IMR-90 (cell line): ENCODE data around the gene ABHD12B. TPM values are rescaled to one million over a fixed set of nuclear protein-coding genes. Genes with fewer than 3 reads are reported as not detected.

Experiments
- ATAC-seq: fragments of 200-7000 bp; cut with Tn5 transposase; 2 replicates; pipeline ENCODE4 v1.9.1; 2020; ENCODE audit warnings: low read depth, mild to moderate bottlenecking, moderate library complexity
- BruUV-seq: library from RNA; stranded (reverse); fragments of 400-500 nt; replicated peaks from 2 replicates; lab custom pipeline; 2021; lab: Mats Ljungman, UMichigan
- CTCF ChIA-PET: fragments of 300-600 bp; formaldehyde crosslinking; extraction: SDS; loops from one replicate; lab custom pipeline; 2021; ENCODE audit warnings: antibody characterized with exemption; lab: Yijun Ruan, JAX
- POLR2A ChIA-PET: fragments of 300-600 bp; sonication (Branson Sonifier 250); formaldehyde crosslinking; loops from one replicate; lab custom pipeline; 2022; ENCODE audit warnings: antibody characterized with exemption; ENCODE audit not compliant: unreplicated experiment; lab: Charles Lee
- DNase-seq: peaks from one replicate; pipeline ENCODE4 v3.0.0; 2013
- H2AFZ ChIP-seq: replicated peaks from 2 replicates; pipeline ENCODE3; 2013; ENCODE audit warnings: low read length, mild to moderate bottlenecking; ENCODE audit not compliant: poor library complexity
- H2AK5ac ChIP-seq: 2 replicates; pipeline ENCODE4 v1.6.1; 2013; ENCODE audit warnings: low read depth, low read length, inconsistent platforms
- H2AK9ac ChIP-seq: replicated peaks from 2 replicates; pipeline ENCODE3; 2013; ENCODE audit warnings: mild to moderate bottlenecking, low read depth, low read length, moderate library complexity; ENCODE audit not compliant: poor library complexity
- H2BK120ac ChIP-seq: 2 replicates; pipeline ENCODE4 v1.6.1; 2013; ENCODE audit warnings: low read depth, low read length, inconsistent platforms
- H2BK15ac ChIP-seq: 3 replicates; pipeline ENCODE4 v1.6.1; 2013; ENCODE audit warnings: low read depth, low read length, inconsistent platforms
- H2BK20ac ChIP-seq: 2 replicates; pipeline ENCODE4 v1.6.1; 2013; ENCODE audit warnings: low read depth, mild to moderate bottlenecking, inconsistent platforms, low read length, moderate library complexity
- H2BK5ac ChIP-seq: 2 replicates; pipeline ENCODE4 v1.6.1; 2013; ENCODE audit warnings: mild to moderate bottlenecking, low read depth, low read length, inconsistent platforms; ENCODE audit not compliant: poor library complexity, severe bottlenecking
- H3K14ac ChIP-seq: replicated peaks from 2 replicates; pipeline ENCODE4 v1.6.1; 2013; ENCODE audit warnings: low read depth, low read length, inconsistent platforms
- H3K18ac ChIP-seq: 2 replicates; pipeline ENCODE4 v1.6.1; 2013; ENCODE audit warnings: low read depth, low read length, control low read depth
- H3K23ac ChIP-seq: 2 replicates; pipeline ENCODE4 v1.6.1; 2013; ENCODE audit warnings: low read depth, low read length, inconsistent platforms
- H3K27ac ChIP-seq: 2 replicates; pipeline ENCODE4 v1.5.1; 2013; ENCODE audit warnings: mild to moderate bottlenecking, control low read depth, low read length; ENCODE audit not compliant: insufficient read depth
- H3K27me3 ChIP-seq: 2 replicates; pipeline ENCODE4 v1.6.1; 2013; ENCODE audit warnings: low read length; ENCODE audit not compliant: control insufficient read depth, insufficient read depth
- H3K36me3 ChIP-seq: 2 replicates; pipeline ENCODE4 v1.6.1; 2013; ENCODE audit warnings: low read length, mixed read lengths; ENCODE audit not compliant: control insufficient read depth, insufficient read depth
- H3K4ac ChIP-seq: 2 replicates; pipeline ENCODE4 v1.6.1; 2013; ENCODE audit warnings: low read depth, low read length, inconsistent platforms
- H3K4me1 ChIP-seq: 2 replicates; pipeline ENCODE4 v1.6.1; 2013; ENCODE audit warnings: low read length, mixed read lengths; ENCODE audit not compliant: control insufficient read depth, insufficient read depth
- H3K4me2 ChIP-seq: 2 replicates; pipeline ENCODE4 v1.6.1; 2013; ENCODE audit warnings: low read depth, mild to moderate bottlenecking, control low read depth, low read length, moderate library complexity
- H3K4me3 ChIP-seq: 2 replicates; pipeline ENCODE4 v1.5.1; 2013; ENCODE audit warnings: low read depth, mild to moderate bottlenecking, control low read depth, low read length, moderate library complexity; ENCODE audit not compliant: insufficient read depth
- H3K56ac ChIP-seq: 2 replicates; pipeline ENCODE4 v1.6.1; 2013; ENCODE audit warnings: low read length, inconsistent platforms; ENCODE audit not compliant: insufficient read depth; ENCODE audit errors: extremely low read depth
- H3K79me1 ChIP-seq, 2 experiments: 2 replicates each; pipeline ENCODE4 v1.6.1; 2013; ENCODE audit warnings: low read length in 2 of 2, inconsistent platforms in 1 of 2, low read depth in 1 of 2
- H3K9ac ChIP-seq: 2 replicates; pipeline ENCODE4 v1.6.1; 2013; ENCODE audit warnings: low read depth, low read length, control low read depth
- H3K9me1 ChIP-seq: 2 replicates; pipeline ENCODE4 v1.6.1; 2013; ENCODE audit warnings: low read length, inconsistent platforms; ENCODE audit not compliant: insufficient read depth
- H3K9me3 ChIP-seq: 2 replicates; pipeline ENCODE4 v1.6.1; 2013; ENCODE audit warnings: low read length; ENCODE audit not compliant: control insufficient read depth, insufficient read depth
- H4K20me1 ChIP-seq: 2 replicates; pipeline ENCODE4 v1.6.1; 2013; ENCODE audit warnings: low read length, inconsistent platforms; ENCODE audit not compliant: insufficient read depth
- H4K5ac ChIP-seq: 2 replicates; pipeline ENCODE4 v1.6.1; 2013; ENCODE audit warnings: mild to moderate bottlenecking, low read depth, low read length, control low read depth
- H4K8ac ChIP-seq, 2 experiments: 2 replicates each; pipeline ENCODE4 v1.6.1; 2013; ENCODE audit warnings: low read depth in 2 of 2, low read length in 2 of 2, control low read depth in 1 of 2, inconsistent platforms in 1 of 2
- H4K91ac ChIP-seq: 2 replicates; pipeline ENCODE4 v1.6.1; 2013; ENCODE audit warnings: low read depth, low read length, inconsistent platforms; ENCODE audit not compliant: insufficient read depth
- BHLHE40 ChIP-seq: fragments of 150-350 bp; IDR thresholded peaks from 2 replicates; pipeline ENCODE4 v1.6.1; 2016; ENCODE audit warnings: mild to moderate bottlenecking, low read depth, low read length
- CEBPB ChIP-seq: IDR thresholded peaks from 2 replicates; pipeline ENCODE4 v1.6.1; 2012; ENCODE audit warnings: low read depth, low read length, improper control_type of control experiment
- CHD1 ChIP-seq: IDR thresholded peaks from 2 replicates; pipeline ENCODE4 v1.6.1; 2012; ENCODE audit warnings: low read depth, low read length, improper control_type of control experiment
- ELK1 ChIP-seq: fragments of 150-350 bp; IDR thresholded peaks from 2 replicates; pipeline ENCODE4 v1.6.1; 2016; ENCODE audit warnings: low read depth, mild to moderate bottlenecking, low read length, moderate library complexity, borderline replicate concordance
- FOS ChIP-seq: fragments of 150-350 bp; IDR thresholded peaks from 2 replicates; pipeline ENCODE4 v1.6.1; 2016; ENCODE audit warnings: low read depth, low read length
- MXI1 ChIP-seq: IDR thresholded peaks from 2 replicates; pipeline ENCODE4 v1.6.1; 2012; ENCODE audit warnings: low read depth, mild to moderate bottlenecking, low read length, moderate library complexity, borderline replicate concordance
- POLR2A ChIP-seq: IDR thresholded peaks from 2 replicates; pipeline ENCODE4 v1.6.1; 2012; ENCODE audit warnings: mild to moderate bottlenecking, low read depth, low read length
- RFX5 ChIP-seq: IDR thresholded peaks from 2 replicates; pipeline ENCODE4 v1.8.0; 2012; ENCODE audit warnings: low read depth, mild to moderate bottlenecking, low read length, moderate library complexity
- WGBS, 2 experiments: methylation state at CpG; one replicate each; pipeline versions ENCODE4 v1.1.5 to v1.1.7; 2013; ENCODE audit warnings: missing lambda C conversion rate in 2 of 2; ENCODE audit not compliant: insufficient read length in 1 of 2; ENCODE audit errors: extremely low coverage in 2 of 2; 5-methylcytosine and 5-hydroxymethylcytosine counted together
- dilution Hi-C: fragments of 300-500 bp; cut with HindIII; formaldehyde crosslinking; loops from one replicate; pipeline ENCODE4 v1.14.3; 2018; ENCODE audit warnings: low sequenced_read_pairs; ENCODE audit not compliant: unreplicated experiment
- in situ Hi-C: fragments of 300-500 bp; cut with MboI; formaldehyde crosslinking; loops from 3 replicates; pipeline ENCODE4 v1.14.3; 2019; ENCODE audit warnings: low sequenced_read_pairs, inconsistent platforms, mixed read lengths
- intact Hi-C: fragments of 100-400 bp; cut with micrococcal nuclease; formaldehyde crosslinking; loops from 2 replicates; pipeline ENCODE4 v1.10.0; 2022
- polyA plus RNA-seq, 3 experiments: library from polyadenylated mRNA; depleted of rRNA; stranded (reverse); fragments of >200 nt; gene quantifications; 2 replicates each; pipeline ENCODE4 v1.2.3, GENCODE V29; 2012; ENCODE audit warnings: low replicate concordance in 1 of 3
- total RNA-seq: library from RNA; depleted of rRNA; stranded (reverse); fragments of >200 nt; gene quantifications from 2 replicates; pipeline ENCODE4 v1.2.3, GENCODE V29; 2012
- TF ChIP-seq, protein P1 (sequence below): conservative IDR thresholded peaks from 2 replicates; pipeline ENCODE4 v1.5.1; 2012; ENCODE audit warnings: mild to moderate bottlenecking, low read depth, low read length, improper control_type of control experiment

Gene ABHD12B
- total and polyA plus RNA-seq, 2 of the 4 experiments (the other 2 are of a cell fraction), result 0.18 TPM; not detected in 1

GRCh38 chr14:50862036-50862570 lies 9.8 kb upstream of the ABHD12B start:
- H4K91ac ChIP-seq, result no peak overlapping the region
- no peak overlapping the region for H2AFZ ChIP-seq
- peak overlapping the region; percentile 40; the same call in 1 of the 3 replicates for H2BK15ac ChIP-seq
- no peak overlapping the region for H2AK9ac ChIP-seq
- H3K18ac ChIP-seq, result no peak overlapping the region
- no peaks in the 10 kb centered on the region for H4K20me1 ChIP-seq
- H4K5ac ChIP-seq, result no peak overlapping the region
- dilution Hi-C loops (no loop called here), in situ Hi-C loops (loop anchor here (5.0 kb wide), 1 partner anchor 65 kb away; no protein-coding TSS in a partner anchor), intact Hi-C loops (loop anchor here (10.0 kb wide), 1 partner anchor 197 kb away; the partner anchor contains the start of gene SAV1)
- H2BK5ac ChIP-seq, result no peak overlapping the region
- H3K27me3 ChIP-seq, result no peaks in the 10 kb centered on the region
- H2AK5ac ChIP-seq, result peak overlapping the region; percentile 67; the same call in 1 of the 2 replicates
- 0 out of 2 replicates have a peak overlapping the region, but pooled peaks have one; percentile 45 for H3K14ac ChIP-seq
- ChIA-PET CTCF (interaction anchor here (1.1 kb wide), 1 partner anchor 63 kb away, joined by 3 read pairs; no protein-coding TSS in a partner anchor), POLR2A (no interaction called here)
- WGBS, 2 experiments, result no CpG with 5 or more reads among the region's 4 CpGs
- TF ChIP-seq BHLHE40 (no peak), MXI1 (no peak), CHD1 (no peak), POLR2A (no peak), CEBPB (0 out of 2 replicates have a peak, but pooled peaks have one; percentile 22), FOS (no peak), RFX5 (no peak), ELK1 (no peak)
- TF ChIP-seq, protein P1, sequence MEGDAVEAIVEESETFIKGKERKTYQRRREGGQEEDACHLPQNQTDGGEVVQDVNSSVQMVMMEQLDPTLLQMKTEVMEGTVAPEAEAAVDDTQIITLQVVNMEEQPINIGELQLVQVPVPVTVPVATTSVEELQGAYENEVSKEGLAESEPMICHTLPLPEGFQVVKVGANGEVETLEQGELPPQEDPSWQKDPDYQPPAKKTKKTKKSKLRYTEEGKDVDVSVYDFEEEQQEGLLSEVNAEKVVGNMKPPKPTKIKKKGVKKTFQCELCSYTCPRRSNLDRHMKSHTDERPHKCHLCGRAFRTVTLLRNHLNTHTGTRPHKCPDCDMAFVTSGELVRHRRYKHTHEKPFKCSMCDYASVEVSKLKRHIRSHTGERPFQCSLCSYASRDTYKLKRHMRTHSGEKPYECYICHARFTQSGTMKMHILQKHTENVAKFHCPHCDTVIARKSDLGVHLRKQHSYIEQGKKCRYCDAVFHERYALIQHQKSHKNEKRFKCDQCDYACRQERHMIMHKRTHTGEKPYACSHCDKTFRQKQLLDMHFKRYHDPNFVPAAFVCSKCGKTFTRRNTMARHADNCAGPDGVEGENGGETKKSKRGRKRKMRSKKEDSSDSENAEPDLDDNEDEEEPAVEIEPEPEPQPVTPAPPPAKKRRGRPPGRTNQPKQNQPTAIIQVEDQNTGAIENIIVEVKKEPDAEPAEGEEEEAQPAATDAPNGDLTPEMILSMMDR, result no peak
- H3K27ac ChIP-seq, result no peak overlapping the region; the same call in 1 of the 2 replicates
- H2BK120ac ChIP-seq, result peak overlapping the region; percentile 59; the same call in 1 of the 2 replicates
- no TSS peak for BruUV-seq
- H3K79me1 ChIP-seq, result 0 out of 4 replicates have a peak, but pooled peaks cover 0 to 3% of the 10 kb centered on the region in 2 experiments
- DNase-seq, result peak; percentile 48
- H3K4me2 ChIP-seq, result no peak overlapping the region; the same call in 1 of the 2 replicates
- H4K8ac ChIP-seq, result peak overlapping the region in 1 of 2 experiments; percentile 4; a peak in 1 of 4 replicates
- H2BK20ac ChIP-seq, result peak overlapping the region; percentile 58; the same call in 1 of the 2 replicates
- ATAC-seq, result no peak
- H3K4me1 ChIP-seq, result peaks cover 17% of the 10 kb centered on the region
- H3K9me1 ChIP-seq, result peaks cover 3% of the 10 kb centered on the region; the same call in 1 of the 2 replicates
- peak overlapping the region; percentile 41; the same call in 1 of the 2 replicates for H3K23ac ChIP-seq
- no peak overlapping the region for H3K56ac ChIP-seq
- H3K36me3 ChIP-seq, result no peaks in the 10 kb centered on the region
- H3K9me3 ChIP-seq, result no peaks in the 10 kb centered on the region
- peak overlapping the region; percentile 32; the same call in 1 of the 2 replicates for H3K4ac ChIP-seq
- H3K9ac ChIP-seq, result no peak overlapping the region
- no peak overlapping the region for H3K4me3 ChIP-seq
